SK-N-SH treated with all-trans-retinoic acid at 6 μM for 48 hours (cell line): ENCODE results near the gene ARHGEF11.

Experiments used
- CSDC2 ChIP-seq: fragments of 250-450 bp; sonication (Bioruptor Pico); IDR thresholded peaks from 2 replicates; pipeline ENCODE4 v1.5.0; 2020; ENCODE audit warnings: mild to moderate bottlenecking, moderate library complexity
- OSR1 ChIP-seq: fragments of 250-450 bp; sonication (Bioruptor Pico); IDR thresholded peaks from 2 replicates; pipeline ENCODE4 v1.8.0; 2022; ENCODE audit warnings: moderate library complexity, mild to moderate bottlenecking, inconsistent platforms
- PATZ1 ChIP-seq: fragments of 250-450 bp; sonication (Bioruptor Pico); IDR thresholded peaks from 2 replicates; pipeline ENCODE4 v1.8.0; 2020; ENCODE audit warnings: mild to moderate bottlenecking, moderate library complexity, borderline replicate concordance
- POU6F1 ChIP-seq: fragments of 250-450 bp; sonication (Bioruptor Pico); IDR thresholded peaks from 2 replicates; pipeline ENCODE4 v1.8.0; 2021; ENCODE audit warnings: low read depth, mild to moderate bottlenecking, moderate library complexity, borderline replicate concordance
- SNAI2 ChIP-seq: fragments of 250-450 bp; sonication (Bioruptor Pico); IDR thresholded peaks from 2 replicates; pipeline ENCODE4 v1.5.0; 2020; ENCODE audit warnings: mild to moderate bottlenecking, moderate library complexity
- TOX ChIP-seq: fragments of 250-450 bp; sonication (Bioruptor Pico); IDR thresholded peaks from 2 replicates; pipeline ENCODE4 v1.8.0; 2021; ENCODE audit warnings: mild to moderate bottlenecking, moderate library complexity, borderline replicate concordance
- ZC3H10 ChIP-seq: fragments of 250-450 bp; sonication (Bioruptor Pico); IDR thresholded peaks from 2 replicates; pipeline ENCODE4 v1.5.1; 2021; ENCODE audit warnings: mild to moderate bottlenecking, moderate library complexity
- ZFP30 ChIP-seq: fragments of 450-650 bp; formaldehyde crosslinking; IDR thresholded peaks from 2 replicates; pipeline ENCODE4 v1.5.0; 2022; ENCODE audit warnings: mild to moderate bottlenecking, moderate library complexity
- ZNF565 ChIP-seq: fragments of 450-650 bp; formaldehyde crosslinking; conservative IDR thresholded peaks from 2 replicates; pipeline ENCODE4 v1.5.0; 2020; ENCODE audit warnings: low read depth, mild to moderate bottlenecking, moderate library complexity
- ZNF70 ChIP-seq: fragments of 450-650 bp; formaldehyde crosslinking; IDR thresholded peaks from 2 replicates; pipeline ENCODE4 v1.5.0; 2020; ENCODE audit warnings: mild to moderate bottlenecking, moderate library complexity
- ZNF8 ChIP-seq: fragments of 450-650 bp; formaldehyde crosslinking; IDR thresholded peaks from 2 replicates; pipeline ENCODE4 v1.5.0; 2020; ENCODE audit warnings: mild to moderate bottlenecking, moderate library complexity
- TF ChIP-seq, protein P1 (sequence below): fragments of 250-450 bp; sonication (Bioruptor Pico); IDR thresholded peaks from 2 replicates; pipeline ENCODE4 v1.5.1; 2020; ENCODE audit warnings: low read depth, mild to moderate bottlenecking, moderate library complexity

- TF ChIP-seq ZNF70 (CRISPR knock-in tag) (no peak), ZNF565 (no peak), CSDC2 (CRISPR knock-in tag) (no peak), PATZ1 (CRISPR knock-in tag) (no peak), ZFP30 (CRISPR knock-in tag) (no peak), TOX (no peak), ZNF8 (CRISPR knock-in tag) (no peak), POU6F1 (CRISPR knock-in tag) (no peak), OSR1 (CRISPR knock-in tag) (no peak), ZC3H10 (CRISPR knock-in tag) (no peak), SNAI2 (CRISPR knock-in tag) (no peak)
- TF ChIP-seq, protein P1, sequence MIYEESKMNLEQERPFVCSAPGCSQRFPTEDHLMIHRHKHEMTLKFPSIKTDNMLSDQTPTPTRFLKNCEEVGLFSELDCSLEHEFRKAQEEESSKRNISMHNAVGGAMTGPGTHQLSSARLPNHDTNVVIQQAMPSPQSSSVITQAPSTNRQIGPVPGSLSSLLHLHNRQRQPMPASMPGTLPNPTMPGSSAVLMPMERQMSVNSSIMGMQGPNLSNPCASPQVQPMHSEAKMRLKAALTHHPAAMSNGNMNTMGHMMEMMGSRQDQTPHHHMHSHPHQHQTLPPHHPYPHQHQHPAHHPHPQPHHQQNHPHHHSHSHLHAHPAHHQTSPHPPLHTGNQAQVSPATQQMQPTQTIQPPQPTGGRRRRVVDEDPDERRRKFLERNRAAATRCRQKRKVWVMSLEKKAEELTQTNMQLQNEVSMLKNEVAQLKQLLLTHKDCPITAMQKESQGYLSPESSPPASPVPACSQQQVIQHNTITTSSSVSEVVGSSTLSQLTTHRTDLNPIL = no peak
These were observed 75.5 kb downstream of the ARHGEF11 start for GRCh38 chr1:156970017-156970416.
